Measurements from ENCODE around the gene IGFL2. TPM values are rescaled to one million over a fixed set of nuclear protein-coding genes. Genes with fewer than 3 reads are reported as not detected.

IGFL2 gene
- total RNA-seq, 1 experiment from 2014 or later = not detected

DNA sequence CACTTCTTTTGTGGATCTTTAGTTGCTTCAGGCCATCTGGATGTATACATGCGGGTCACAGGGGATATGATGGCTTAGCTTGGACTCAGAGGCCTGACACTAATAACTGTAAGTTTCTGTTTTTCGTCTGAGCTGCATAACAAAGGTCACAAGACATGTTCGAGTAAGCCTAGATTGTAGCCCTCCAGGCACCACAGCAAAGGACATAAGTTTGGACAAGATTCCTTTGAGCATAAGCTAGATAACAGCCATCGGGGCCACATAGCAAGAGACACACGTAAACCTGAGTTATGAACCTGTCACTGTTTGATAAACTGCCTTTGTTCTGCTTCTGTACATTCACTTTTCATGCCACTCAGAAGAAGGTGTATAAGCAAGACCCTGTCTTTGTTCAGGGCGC is 38.2 kb upstream of the IGFL2 start:
- POLR2A ChIA-PET = no interaction called here
- BruUV-seq (replicated peaks) = no TSS peak
- CTCF ChIA-PET = no interaction called here
- intact Hi-C loops (cut with micrococcal nuclease; ENCODE audit: unreplicated experiment) = no loop called here
- Histone ChIP-seq H3K27ac (ENCODE audit: low read length) (no peak overlapping the region), H3K27me3 (ENCODE audit: control insufficient read depth, insufficient read depth, low read length) (peaks cover 4% of the 10 kb centered on the region), H3K9me3 (ENCODE audit: control insufficient read depth, insufficient read depth, low read depth, low read length) (no peaks in the 10 kb centered on the region), H3K36me3 (ENCODE audit: control insufficient read depth, insufficient read depth, low read length) (no peaks in the 10 kb centered on the region), H3K4me3 (ENCODE audit: low read depth in 2 of 2, low read length in 2 of 2) (no peak overlapping the region), H3K4me1 (ENCODE audit: control insufficient read depth, insufficient read depth, low read length) (no peaks in the 10 kb centered on the region; the same call in 1 of the 2 replicates)
- no peak for TF ChIP-seq TCF7L2 (IDR thresholded peaks at IDR 0.05; ENCODE audit: low read depth, low read length)
- no peak for TF ChIP-seq SIN3A (IDR thresholded peaks at IDR 0.05; ENCODE audit: borderline replicate concordance, insufficient read depth, low read depth, low read length)
- TF ChIP-seq POLR2AphosphoS5 (IDR thresholded peaks at IDR 0.05; ENCODE audit: low read depth, low read length) = no peak
- TF ChIP-seq, protein P1, sequence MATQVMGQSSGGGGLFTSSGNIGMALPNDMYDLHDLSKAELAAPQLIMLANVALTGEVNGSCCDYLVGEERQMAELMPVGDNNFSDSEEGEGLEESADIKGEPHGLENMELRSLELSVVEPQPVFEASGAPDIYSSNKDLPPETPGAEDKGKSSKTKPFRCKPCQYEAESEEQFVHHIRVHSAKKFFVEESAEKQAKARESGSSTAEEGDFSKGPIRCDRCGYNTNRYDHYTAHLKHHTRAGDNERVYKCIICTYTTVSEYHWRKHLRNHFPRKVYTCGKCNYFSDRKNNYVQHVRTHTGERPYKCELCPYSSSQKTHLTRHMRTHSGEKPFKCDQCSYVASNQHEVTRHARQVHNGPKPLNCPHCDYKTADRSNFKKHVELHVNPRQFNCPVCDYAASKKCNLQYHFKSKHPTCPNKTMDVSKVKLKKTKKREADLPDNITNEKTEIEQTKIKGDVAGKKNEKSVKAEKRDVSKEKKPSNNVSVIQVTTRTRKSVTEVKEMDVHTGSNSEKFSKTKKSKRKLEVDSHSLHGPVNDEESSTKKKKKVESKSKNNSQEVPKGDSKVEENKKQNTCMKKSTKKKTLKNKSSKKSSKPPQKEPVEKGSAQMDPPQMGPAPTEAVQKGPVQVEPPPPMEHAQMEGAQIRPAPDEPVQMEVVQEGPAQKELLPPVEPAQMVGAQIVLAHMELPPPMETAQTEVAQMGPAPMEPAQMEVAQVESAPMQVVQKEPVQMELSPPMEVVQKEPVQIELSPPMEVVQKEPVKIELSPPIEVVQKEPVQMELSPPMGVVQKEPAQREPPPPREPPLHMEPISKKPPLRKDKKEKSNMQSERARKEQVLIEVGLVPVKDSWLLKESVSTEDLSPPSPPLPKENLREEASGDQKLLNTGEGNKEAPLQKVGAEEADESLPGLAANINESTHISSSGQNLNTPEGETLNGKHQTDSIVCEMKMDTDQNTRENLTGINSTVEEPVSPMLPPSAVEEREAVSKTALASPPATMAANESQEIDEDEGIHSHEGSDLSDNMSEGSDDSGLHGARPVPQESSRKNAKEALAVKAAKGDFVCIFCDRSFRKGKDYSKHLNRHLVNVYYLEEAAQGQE (IDR thresholded peaks at IDR 0.05; ENCODE audit: insufficient read depth in 1 of 2, low read depth in 2 of 2, low read length in 1 of 2) = no peak
- TF ChIP-seq, protein P2, sequence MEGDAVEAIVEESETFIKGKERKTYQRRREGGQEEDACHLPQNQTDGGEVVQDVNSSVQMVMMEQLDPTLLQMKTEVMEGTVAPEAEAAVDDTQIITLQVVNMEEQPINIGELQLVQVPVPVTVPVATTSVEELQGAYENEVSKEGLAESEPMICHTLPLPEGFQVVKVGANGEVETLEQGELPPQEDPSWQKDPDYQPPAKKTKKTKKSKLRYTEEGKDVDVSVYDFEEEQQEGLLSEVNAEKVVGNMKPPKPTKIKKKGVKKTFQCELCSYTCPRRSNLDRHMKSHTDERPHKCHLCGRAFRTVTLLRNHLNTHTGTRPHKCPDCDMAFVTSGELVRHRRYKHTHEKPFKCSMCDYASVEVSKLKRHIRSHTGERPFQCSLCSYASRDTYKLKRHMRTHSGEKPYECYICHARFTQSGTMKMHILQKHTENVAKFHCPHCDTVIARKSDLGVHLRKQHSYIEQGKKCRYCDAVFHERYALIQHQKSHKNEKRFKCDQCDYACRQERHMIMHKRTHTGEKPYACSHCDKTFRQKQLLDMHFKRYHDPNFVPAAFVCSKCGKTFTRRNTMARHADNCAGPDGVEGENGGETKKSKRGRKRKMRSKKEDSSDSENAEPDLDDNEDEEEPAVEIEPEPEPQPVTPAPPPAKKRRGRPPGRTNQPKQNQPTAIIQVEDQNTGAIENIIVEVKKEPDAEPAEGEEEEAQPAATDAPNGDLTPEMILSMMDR (IDR thresholded peaks at IDR 0.05) = 0 out of 2 replicates have a peak, but pooled peaks have one; percentile 7
- DNase-seq (ENCODE audit: low read depth, low spot score) (no peak), ATAC-seq (no peak)
- in situ Hi-C loops (cut with HindIII; ENCODE audit: low pct_unique_long_range_greater_than_20kb, low sequenced_read_pairs) = no loop called here

DNA sequence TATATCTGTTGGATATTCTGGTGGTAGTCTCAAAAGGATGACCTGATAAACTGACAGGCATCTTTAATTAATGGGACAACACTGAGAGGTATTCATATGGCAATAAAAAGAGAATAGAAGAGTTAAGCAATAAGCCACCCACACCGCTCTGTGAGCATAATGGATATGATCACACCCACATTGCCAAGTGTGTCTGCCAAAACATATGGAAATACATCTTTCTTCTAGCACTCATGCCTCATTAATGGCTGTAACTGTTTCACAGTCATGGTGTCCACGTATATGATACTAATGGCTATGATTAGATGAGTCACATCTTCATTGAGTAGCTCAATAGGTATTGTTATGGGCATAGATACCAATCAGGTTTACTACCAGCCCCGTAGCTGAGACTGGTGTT is 36.7 kb upstream of the IGFL2 start:
- Histone ChIP-seq H3K9me3 (ENCODE audit: control insufficient read depth, insufficient read depth, low read depth, low read length) (no peaks in the 10 kb centered on the region), H3K27me3 (ENCODE audit: control insufficient read depth, insufficient read depth, low read length) (peaks cover 4% of the 10 kb centered on the region), H3K4me3 (ENCODE audit: low read depth in 2 of 2, low read length in 2 of 2) (no peak overlapping the region), H3K27ac (ENCODE audit: low read length) (no peak overlapping the region), H3K36me3 (ENCODE audit: control insufficient read depth, insufficient read depth, low read length) (no peaks in the 10 kb centered on the region), H3K4me1 (ENCODE audit: control insufficient read depth, insufficient read depth, low read length) (no peaks in the 10 kb centered on the region; the same call in 1 of the 2 replicates)
- CTCF ChIA-PET = no interaction called here
- in situ Hi-C loops (cut with HindIII; ENCODE audit: low pct_unique_long_range_greater_than_20kb, low sequenced_read_pairs) = no loop called here
- TF ChIP-seq SIN3A (IDR thresholded peaks at IDR 0.05; ENCODE audit: borderline replicate concordance, insufficient read depth, low read depth, low read length) (no peak), POLR2AphosphoS5 (IDR thresholded peaks at IDR 0.05; ENCODE audit: low read depth, low read length) (no peak), TCF7L2 (IDR thresholded peaks at IDR 0.05; ENCODE audit: low read depth, low read length) (no peak)
- TF ChIP-seq, protein P2 (IDR thresholded peaks at IDR 0.05) = no peak
- TF ChIP-seq, protein P1 (IDR thresholded peaks at IDR 0.05; ENCODE audit: insufficient read depth in 1 of 2, low read depth in 2 of 2, low read length in 1 of 2) = no peak
- intact Hi-C loops (cut with micrococcal nuclease; ENCODE audit: unreplicated experiment) = no loop called here
- no peak for ATAC-seq
- BruUV-seq (replicated peaks) = no TSS peak
- POLR2A ChIA-PET = no interaction called here
- no peak for DNase-seq (ENCODE audit: low read depth, low spot score)

Data from Panc1 (cell line).